Brain microvascular endothelial cell (primary cell): Measurements from ENCODE around the gene LAMTOR4.
"Not testable (repeated sequence)": the region's sequence is repeated elsewhere in the genome, so short reads cannot be mapped to it uniquely, and the experiment has no call there.

ENCODE experiments used
- DNase-seq: peaks from one replicate; pipeline ENCODE4 v3.0.0-alpha.2; 2020
- H3K27ac ChIP-seq: fragments of 250-450 bp; sonication (Bioruptor Pico); 2 replicates; pipeline ENCODE4 v1.5.1; 2020; ENCODE audit warnings: mild to moderate bottlenecking, moderate library complexity
- H3K27me3 ChIP-seq: fragments of 250-450 bp; sonication (Bioruptor Pico); replicated peaks from 2 replicates; pipeline ENCODE4 v1.5.1; 2020; ENCODE audit warnings: mild to moderate bottlenecking
- H3K36me3 ChIP-seq: fragments of 250-450 bp; sonication (Bioruptor Pico); replicated peaks from 2 replicates; pipeline ENCODE4 v1.5.1; 2020; ENCODE audit warnings: mild to moderate bottlenecking
- H3K4me3 ChIP-seq: 2 replicates; pipeline ENCODE4 v1.5.1; 2011; ENCODE audit warnings: low read depth, mild to moderate bottlenecking, control low read depth, low read length, moderate library complexity
- in situ Hi-C: cut with HindIII; loops from 2 replicates; pipeline ENCODE4 v1.10.0; 2017; ENCODE audit warnings: low sequenced_read_pairs, low pct_ligation_motif_present
- TF ChIP-seq, protein P1 (sequence below): IDR thresholded peaks from 2 replicates; pipeline ENCODE4 v1.5.1; 2011; ENCODE audit warnings: low read depth, mild to moderate bottlenecking, moderate library complexity, low read length, control low read depth, inconsistent platforms; ENCODE audit errors: missing control alignments

LAMTOR4 gene

GRCh38 chr7:100126931-100127865, 21.5 kb upstream of the LAMTOR4 start, which contains the start of gene MBLAC1:
Gene MBLAC1 (plus strand): TSS chr7:100126967. CDS start chr7:100127396, 429 bp downstream.
- Histone ChIP-seq H3K27me3 (no peaks in the 10 kb centered on the region), H3K4me3 (peak within 1 kb of the TSS; percentile 89), H3K27ac (peak within 1 kb of the TSS; percentile 97), H3K36me3 (no peaks in the 10 kb centered on the region)
- DNase-seq, result peak; percentile 86
- in situ Hi-C loops, result no loop called here
- TF ChIP-seq, protein P1, sequence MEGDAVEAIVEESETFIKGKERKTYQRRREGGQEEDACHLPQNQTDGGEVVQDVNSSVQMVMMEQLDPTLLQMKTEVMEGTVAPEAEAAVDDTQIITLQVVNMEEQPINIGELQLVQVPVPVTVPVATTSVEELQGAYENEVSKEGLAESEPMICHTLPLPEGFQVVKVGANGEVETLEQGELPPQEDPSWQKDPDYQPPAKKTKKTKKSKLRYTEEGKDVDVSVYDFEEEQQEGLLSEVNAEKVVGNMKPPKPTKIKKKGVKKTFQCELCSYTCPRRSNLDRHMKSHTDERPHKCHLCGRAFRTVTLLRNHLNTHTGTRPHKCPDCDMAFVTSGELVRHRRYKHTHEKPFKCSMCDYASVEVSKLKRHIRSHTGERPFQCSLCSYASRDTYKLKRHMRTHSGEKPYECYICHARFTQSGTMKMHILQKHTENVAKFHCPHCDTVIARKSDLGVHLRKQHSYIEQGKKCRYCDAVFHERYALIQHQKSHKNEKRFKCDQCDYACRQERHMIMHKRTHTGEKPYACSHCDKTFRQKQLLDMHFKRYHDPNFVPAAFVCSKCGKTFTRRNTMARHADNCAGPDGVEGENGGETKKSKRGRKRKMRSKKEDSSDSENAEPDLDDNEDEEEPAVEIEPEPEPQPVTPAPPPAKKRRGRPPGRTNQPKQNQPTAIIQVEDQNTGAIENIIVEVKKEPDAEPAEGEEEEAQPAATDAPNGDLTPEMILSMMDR, result no peak

GRCh38 chr7:100127866-100128636, 20.7 kb upstream of the LAMTOR4 start:
- H3K27ac ChIP-seq, result no peak overlapping the region

DNA sequence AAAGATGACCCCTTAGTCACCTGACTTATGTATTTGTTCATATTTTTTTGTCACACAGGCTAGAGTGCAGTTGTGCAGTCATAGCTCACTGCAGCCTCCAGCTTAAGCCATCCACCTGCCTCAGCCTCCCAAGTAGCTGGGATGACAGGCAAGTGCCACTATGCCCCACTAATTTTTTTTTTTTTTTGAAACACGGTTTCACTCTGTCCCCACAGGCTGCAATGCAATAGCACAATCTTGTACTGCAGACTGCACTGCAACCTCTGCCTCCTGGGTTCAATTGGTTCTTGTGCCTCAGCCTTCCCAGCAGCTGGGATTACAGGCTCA, 20.1 kb upstream of the LAMTOR4 start:
- H3K27ac ChIP-seq, result no peak overlapping the region
- TF ChIP-seq, protein P1, result no peak
- H3K4me3 ChIP-seq, result no peak overlapping the region
- in situ Hi-C loops, result no loop called here
- no peak for DNase-seq
- no peaks in the 10 kb centered on the region for H3K36me3 ChIP-seq
- H3K27me3 ChIP-seq, result no peaks in the 10 kb centered on the region

More at GRCh38 chr7:100127866-100128636, 20.7 kb upstream of the LAMTOR4 start:
- Histone ChIP-seq H3K4me3 (peak overlapping the region; percentile 89), H3K36me3 (no peaks in the 10 kb centered on the region), H3K27me3 (no peaks in the 10 kb centered on the region)
- in situ Hi-C loops, result no loop called here
- TF ChIP-seq, protein P1, result no peak
- DNase-seq, result no peak

GRCh38 chr7:100130220-100130607, 18.5 kb upstream of the LAMTOR4 start:
- H3K27ac ChIP-seq, H3K4me3 ChIP-seq, H3K27me3 ChIP-seq, DNase-seq, in situ Hi-C loops, H3K36me3 ChIP-seq: not testable (repeated sequence)

DNA sequence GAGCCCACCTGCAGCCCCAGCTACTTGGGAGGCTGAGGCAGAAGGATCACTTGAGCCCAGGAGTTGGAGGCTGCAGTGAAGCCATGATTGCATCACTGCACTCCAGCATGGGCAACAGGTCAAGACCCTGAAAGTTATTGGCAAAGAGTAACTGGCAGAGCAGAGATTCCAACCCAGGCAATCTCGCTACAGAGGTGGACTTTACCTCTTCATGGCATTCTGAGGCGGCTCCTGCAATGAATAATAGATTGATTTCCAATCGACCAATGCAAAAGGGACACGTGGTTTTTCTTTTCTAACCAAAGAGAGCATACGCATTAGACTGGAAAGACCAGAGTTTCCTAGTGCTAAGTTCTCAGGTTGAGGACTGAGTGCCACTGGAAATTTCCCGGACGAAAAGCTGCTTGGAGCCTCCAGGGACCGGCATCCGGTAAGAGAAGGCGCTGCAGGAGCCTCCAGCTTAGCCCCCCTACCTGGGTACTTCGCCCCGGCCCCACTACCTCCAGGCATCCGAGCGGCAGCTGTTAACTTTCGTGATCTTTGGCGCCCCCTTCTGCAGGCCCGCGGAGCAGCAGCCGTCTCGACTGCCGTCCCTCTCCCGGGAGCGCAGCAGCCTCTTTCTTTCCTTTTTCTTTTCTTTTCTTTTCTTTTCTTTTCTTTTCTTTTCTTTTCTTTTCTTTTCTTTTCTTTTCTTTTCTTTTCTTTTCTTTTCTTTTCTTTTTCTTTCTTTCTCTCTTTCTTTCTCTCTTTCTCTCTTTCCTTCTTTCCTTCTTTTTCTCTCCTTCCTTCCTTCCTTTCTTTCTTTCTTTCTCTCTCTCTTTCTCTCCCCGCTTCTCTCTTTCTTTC, 17.9 kb upstream of the LAMTOR4 start:
- Histone ChIP-seq H3K27ac (no peak overlapping the region), H3K27me3 (no peaks in the 10 kb centered on the region), H3K4me3 (no peak overlapping the region), H3K36me3 (no peaks in the 10 kb centered on the region)
- TF ChIP-seq, protein P1, result peak; percentile 85
- in situ Hi-C loops, result no loop called here
- peak; percentile 59 for DNase-seq

GRCh38 chr7:100132126-100132525, 16.6 kb upstream of the LAMTOR4 start:
- H3K27ac ChIP-seq, result no peak overlapping the region
- TF ChIP-seq, protein P1, result no peak
- H3K4me3 ChIP-seq, result no peak overlapping the region
- no peaks in the 10 kb centered on the region for H3K27me3 ChIP-seq
- in situ Hi-C loops, result no loop called here
- no peaks in the 10 kb centered on the region for H3K36me3 ChIP-seq
- no peak for DNase-seq
